Measurements from ENCODE around the gene STOX2. TPM values are rescaled to one million over a fixed set of nuclear protein-coding genes. Genes with fewer than 3 reads are reported as not detected.
"Not testable (repeated sequence)": the region's sequence is repeated elsewhere in the genome, so short reads cannot be mapped to it uniquely, and the experiment has no call there.

STOX2 gene
- total RNA-seq, 1 donor from 2014 or later, result 0.19 TPM

DNA sequence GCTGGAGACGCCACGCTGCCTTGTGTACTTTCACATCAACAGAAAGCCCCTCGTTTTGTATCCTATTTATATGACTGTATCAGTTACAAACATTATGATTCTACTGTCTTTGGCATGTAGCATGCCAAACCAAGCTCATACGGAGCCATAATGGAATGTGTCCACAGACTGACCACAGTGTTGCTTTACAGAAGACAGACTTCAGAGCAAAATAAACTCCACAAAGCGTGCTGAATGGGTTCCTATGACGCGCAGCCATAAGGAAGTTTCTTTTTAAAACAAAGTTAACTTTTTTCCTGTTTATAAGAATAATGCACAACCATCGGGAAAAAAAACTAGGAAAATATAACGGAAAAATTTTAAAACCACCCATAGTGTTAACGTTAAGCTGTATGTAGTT is 136.0 kb downstream of the STOX2 start:
- Mint-ChIP-seq H3K27ac (ENCODE audit: unreplicated experiment) (no peak overlapping the region), H3K4me1 (ENCODE audit: unreplicated experiment) (no peaks in the 10 kb centered on the region)
- TF ChIP-seq, protein P1, sequence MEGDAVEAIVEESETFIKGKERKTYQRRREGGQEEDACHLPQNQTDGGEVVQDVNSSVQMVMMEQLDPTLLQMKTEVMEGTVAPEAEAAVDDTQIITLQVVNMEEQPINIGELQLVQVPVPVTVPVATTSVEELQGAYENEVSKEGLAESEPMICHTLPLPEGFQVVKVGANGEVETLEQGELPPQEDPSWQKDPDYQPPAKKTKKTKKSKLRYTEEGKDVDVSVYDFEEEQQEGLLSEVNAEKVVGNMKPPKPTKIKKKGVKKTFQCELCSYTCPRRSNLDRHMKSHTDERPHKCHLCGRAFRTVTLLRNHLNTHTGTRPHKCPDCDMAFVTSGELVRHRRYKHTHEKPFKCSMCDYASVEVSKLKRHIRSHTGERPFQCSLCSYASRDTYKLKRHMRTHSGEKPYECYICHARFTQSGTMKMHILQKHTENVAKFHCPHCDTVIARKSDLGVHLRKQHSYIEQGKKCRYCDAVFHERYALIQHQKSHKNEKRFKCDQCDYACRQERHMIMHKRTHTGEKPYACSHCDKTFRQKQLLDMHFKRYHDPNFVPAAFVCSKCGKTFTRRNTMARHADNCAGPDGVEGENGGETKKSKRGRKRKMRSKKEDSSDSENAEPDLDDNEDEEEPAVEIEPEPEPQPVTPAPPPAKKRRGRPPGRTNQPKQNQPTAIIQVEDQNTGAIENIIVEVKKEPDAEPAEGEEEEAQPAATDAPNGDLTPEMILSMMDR (IDR thresholded peaks at IDR 0.05), result no peak

DNA sequence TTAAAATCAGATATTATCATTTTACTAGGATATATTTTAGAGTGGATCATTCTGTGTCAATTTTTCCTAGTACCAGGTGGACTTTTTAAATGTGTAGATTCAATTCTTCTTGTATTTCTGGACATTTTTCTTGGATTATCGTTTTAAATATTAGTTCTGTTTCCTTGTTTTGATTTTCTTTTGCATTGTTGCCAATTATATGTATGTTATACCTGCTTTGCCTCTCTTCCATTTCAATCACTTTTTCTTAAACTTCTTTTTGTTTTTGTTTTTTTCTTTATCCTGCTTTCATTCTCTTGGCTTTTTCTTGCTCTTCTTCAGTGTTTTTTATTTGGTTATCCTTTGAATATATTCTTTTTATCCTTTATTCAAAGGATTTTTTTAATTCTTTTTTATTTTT is 141.0 kb downstream of the STOX2 start:
- Mint-ChIP-seq H3K4me3 (ENCODE audit: unreplicated experiment) (no peak overlapping the region), H3K4me1 (ENCODE audit: unreplicated experiment) (no peaks in the 10 kb centered on the region), H3K36me3 (ENCODE audit: unreplicated experiment) (no peaks in the 10 kb centered on the region), H3K9me3 (ENCODE audit: unreplicated experiment) (peaks cover 40% of the 10 kb centered on the region), H3K27me3 (ENCODE audit: unreplicated experiment) (no peaks in the 10 kb centered on the region), H3K27ac (ENCODE audit: unreplicated experiment) (no peak overlapping the region)
- DNase-seq (ENCODE audit: extremely low spot score, unreplicated experiment), result no peak
- TF ChIP-seq, protein P1 (IDR thresholded peaks at IDR 0.05), result no peak

More for the DNA sequence above, 136.0 kb downstream of the STOX2 start:
- Mint-ChIP-seq H3K36me3 (ENCODE audit: unreplicated experiment) (no peaks in the 10 kb centered on the region), H3K4me3 (ENCODE audit: unreplicated experiment) (no peak overlapping the region), H3K27me3 (ENCODE audit: unreplicated experiment) (peaks cover 16% of the 10 kb centered on the region), H3K9me3 (ENCODE audit: unreplicated experiment) (peaks cover 10% of the 10 kb centered on the region)
- DNase-seq (ENCODE audit: extremely low spot score, unreplicated experiment), result no peak

DNA sequence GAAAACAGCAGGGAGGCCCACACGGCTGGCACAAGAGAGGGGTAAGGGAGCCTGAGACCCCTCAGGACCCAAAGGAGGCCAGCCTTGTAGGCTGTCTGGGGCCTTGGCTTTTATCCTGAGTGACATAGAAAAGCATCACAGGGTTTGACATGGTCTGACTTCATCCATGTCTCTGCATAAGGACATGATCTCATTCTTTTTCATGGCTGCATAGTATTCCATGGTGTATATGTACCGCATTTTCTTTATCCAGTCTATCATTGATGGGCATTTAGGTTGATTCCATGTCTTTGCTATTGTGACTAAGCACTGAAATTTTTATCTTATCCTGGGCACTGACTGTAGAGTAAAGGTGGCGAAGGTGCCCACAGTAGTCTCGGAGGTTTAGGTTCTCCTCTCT is 146.2 kb downstream of the STOX2 start:
- H3K27ac Mint-ChIP-seq (ENCODE audit: unreplicated experiment); DNase-seq (ENCODE audit: extremely low spot score, unreplicated experiment); H3K36me3 Mint-ChIP-seq (ENCODE audit: unreplicated experiment); H3K4me3 Mint-ChIP-seq (ENCODE audit: unreplicated experiment); H3K27me3 Mint-ChIP-seq (ENCODE audit: unreplicated experiment); H3K4me1 Mint-ChIP-seq (ENCODE audit: unreplicated experiment): not testable (repeated sequence)
- H3K9me3 Mint-ChIP-seq (ENCODE audit: unreplicated experiment), result peaks cover 38% of the 10 kb centered on the region

DNA sequence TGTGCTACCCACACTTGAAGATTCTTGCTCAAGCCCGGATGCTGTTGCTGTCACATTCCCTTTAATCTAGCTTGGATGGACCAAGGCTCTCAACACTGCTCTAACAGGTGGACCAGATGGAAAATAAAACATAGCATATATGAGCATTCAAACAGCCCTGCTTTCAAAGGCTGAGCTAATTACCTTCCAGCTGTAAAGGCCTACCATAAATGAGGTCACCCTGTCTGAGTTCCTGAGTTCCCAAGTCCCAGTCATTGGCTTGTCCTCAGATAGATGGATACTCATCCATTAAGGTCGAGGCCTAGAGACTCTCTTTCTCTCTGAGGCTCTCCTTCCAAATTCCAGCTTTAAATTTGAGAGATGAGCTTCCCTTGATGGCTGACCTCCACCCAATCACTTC is 147.5 kb downstream of the STOX2 start:
- TF ChIP-seq, protein P1 (IDR thresholded peaks at IDR 0.05), result no peak
- Mint-ChIP-seq H3K27me3 (ENCODE audit: unreplicated experiment) (no peaks in the 10 kb centered on the region), H3K36me3 (ENCODE audit: unreplicated experiment) (no peaks in the 10 kb centered on the region), H3K4me3 (ENCODE audit: unreplicated experiment) (no peak overlapping the region), H3K9me3 (ENCODE audit: unreplicated experiment) (peaks cover 26% of the 10 kb centered on the region), H3K4me1 (ENCODE audit: unreplicated experiment) (no peaks in the 10 kb centered on the region), H3K27ac (ENCODE audit: unreplicated experiment) (no peak overlapping the region)
- no peak for DNase-seq (ENCODE audit: extremely low spot score, unreplicated experiment)

DNA sequence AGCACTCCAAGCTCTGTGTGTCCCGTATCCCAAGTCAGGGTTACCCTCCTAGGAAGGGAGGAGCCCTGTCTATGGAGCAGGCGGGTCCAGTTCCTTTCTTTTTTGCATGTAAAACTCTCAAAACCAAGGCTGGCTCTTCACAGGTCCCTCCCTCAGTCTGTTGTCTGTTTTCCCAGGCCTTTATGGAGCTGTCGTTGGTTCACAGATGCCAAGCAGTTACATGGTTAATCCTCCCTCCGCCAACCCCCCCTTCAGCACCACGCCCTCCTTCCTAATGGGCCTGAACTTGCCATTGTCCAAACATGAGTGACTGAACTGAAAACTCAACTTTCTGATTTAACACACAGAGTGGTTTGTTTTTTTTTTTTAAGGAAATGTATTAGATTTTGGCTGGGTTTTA is 148.3 kb downstream of the STOX2 start:
- Mint-ChIP-seq H3K36me3 (ENCODE audit: unreplicated experiment) (no peaks in the 10 kb centered on the region), H3K9me3 (ENCODE audit: unreplicated experiment) (peaks cover 21% of the 10 kb centered on the region), H3K27me3 (ENCODE audit: unreplicated experiment) (no peaks in the 10 kb centered on the region), H3K4me3 (ENCODE audit: unreplicated experiment) (no peak overlapping the region), H3K27ac (ENCODE audit: unreplicated experiment) (no peak overlapping the region), H3K4me1 (ENCODE audit: unreplicated experiment) (no peaks in the 10 kb centered on the region)
- no peak for DNase-seq (ENCODE audit: extremely low spot score, unreplicated experiment)
- TF ChIP-seq, protein P1 (IDR thresholded peaks at IDR 0.05), result no peak

DNA sequence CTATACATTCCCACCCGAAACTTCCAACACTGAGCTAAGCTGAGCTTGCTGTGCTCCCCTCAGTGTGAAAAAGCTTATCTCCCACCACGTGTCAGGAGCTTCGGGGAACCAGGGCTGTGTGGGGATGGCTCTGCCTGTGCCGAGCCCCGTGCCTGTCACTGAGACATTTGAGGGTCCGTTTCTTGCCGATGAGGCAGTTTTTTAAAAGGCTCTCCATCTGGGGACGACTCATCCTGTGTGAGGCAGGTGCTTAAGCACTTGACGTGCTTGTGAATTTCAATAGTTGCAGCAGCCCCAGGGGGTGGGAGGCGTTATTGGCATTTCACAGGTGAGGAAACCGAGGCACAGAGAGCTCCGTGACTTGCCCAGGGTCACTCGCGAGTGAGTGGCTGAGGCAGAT is 151.8 kb downstream of the STOX2 start:
- H3K27me3 Mint-ChIP-seq (ENCODE audit: unreplicated experiment), result no peaks in the 10 kb centered on the region
- peaks cover under 1% of the 10 kb centered on the region for H3K9me3 Mint-ChIP-seq (ENCODE audit: unreplicated experiment)
- H3K36me3 Mint-ChIP-seq (ENCODE audit: unreplicated experiment), result no peaks in the 10 kb centered on the region
- no peak overlapping the region for H3K4me3 Mint-ChIP-seq (ENCODE audit: unreplicated experiment)
- H3K4me1 Mint-ChIP-seq (ENCODE audit: unreplicated experiment), result no peaks in the 10 kb centered on the region
- no peak overlapping the region for H3K27ac Mint-ChIP-seq (ENCODE audit: unreplicated experiment)
- no peak for DNase-seq (ENCODE audit: extremely low spot score, unreplicated experiment)
- TF ChIP-seq, protein P1 (IDR thresholded peaks at IDR 0.05), result no peak
